ENCODE data around the gene AP1G1.
"Not testable (repeated sequence)": the region's sequence is repeated elsewhere in the genome, so short reads cannot be mapped to it uniquely, and the experiment has no call there.

AP1G1 gene

DNA sequence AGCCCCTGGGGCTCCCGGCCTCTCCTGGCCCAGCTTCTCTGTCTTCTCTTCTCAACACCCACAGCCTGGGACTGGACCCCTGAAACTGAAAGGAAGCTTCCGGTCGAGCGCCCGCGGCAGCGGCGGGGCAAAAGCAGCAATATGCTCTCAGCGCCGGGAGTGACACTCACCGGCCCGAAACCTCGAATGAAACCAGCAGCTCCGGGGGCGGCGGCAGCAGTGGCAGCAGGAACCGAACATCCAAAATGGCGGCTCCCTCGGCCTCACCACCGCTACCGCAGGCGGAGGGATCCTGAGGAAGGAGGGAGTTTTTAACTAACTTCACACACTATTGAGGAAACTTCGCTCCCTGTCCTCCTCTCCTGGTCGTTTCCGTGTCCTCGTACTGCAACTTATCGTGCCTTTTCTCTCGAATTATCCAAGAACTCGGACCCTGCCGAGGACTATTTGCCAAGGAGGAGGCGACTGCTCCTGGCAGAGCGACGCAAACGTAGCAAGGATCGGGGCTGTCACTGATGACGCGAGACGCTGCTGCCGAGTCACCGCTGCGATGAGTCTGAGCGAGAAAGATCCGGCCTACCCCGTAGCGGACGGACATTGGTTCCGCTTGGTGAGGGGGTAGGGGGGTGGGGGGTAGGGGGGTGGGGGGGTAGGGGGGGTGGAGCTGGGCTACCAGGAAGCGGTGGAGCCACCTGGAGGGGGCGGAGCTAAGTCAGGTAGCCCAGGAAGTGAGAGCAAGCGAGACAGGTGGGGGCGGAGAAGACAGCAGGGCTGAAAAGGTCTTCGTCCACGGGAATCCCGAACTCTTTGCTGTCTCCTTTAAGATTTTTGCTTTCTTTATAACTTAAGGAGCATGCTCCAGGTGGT lies at the start of gene AP1G1:
AP1G1 (minus strand) TSS at position 242 of the 867 bp plus-strand sequence. CDS start 19,355 bp downstream, outside the sequence.
- peak; percentile 91 for DNase-seq

DNA sequence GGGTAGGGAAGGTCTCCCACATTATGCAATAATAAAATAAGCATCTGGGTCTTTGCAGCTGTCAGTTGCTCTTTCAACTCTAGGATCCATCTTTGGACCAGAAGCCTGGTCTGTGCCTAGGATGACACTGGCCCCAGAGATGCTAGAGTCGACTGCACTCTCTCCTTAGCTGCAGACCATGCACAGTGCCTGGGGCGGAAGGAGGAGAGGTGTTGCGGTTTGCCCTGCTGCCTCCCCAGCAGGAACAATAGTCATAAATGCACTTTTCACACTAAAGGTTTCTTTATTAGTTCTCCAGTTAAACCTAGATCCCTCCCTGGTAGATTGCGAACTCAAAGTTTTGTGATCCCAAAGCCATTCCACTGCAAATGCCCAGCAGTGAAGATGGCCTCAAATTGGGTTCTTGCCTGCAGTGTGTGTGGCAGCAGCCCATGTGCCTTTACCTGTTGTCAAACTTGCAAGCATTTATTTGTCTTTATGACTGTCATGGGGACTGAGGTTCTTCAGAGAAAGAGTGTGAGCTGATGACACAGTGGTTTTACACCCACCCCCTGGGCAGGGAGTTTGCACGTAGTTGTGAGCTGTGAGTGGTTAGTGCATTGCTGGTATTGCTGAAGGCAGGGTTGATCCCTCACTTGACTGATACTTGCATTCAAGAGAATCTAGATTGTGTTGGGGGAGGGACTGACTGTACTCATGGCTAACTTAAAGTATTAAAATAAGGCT lies 47.5 kb upstream of the AP1G1 start:
- DNase-seq = peak; percentile 51

DNA sequence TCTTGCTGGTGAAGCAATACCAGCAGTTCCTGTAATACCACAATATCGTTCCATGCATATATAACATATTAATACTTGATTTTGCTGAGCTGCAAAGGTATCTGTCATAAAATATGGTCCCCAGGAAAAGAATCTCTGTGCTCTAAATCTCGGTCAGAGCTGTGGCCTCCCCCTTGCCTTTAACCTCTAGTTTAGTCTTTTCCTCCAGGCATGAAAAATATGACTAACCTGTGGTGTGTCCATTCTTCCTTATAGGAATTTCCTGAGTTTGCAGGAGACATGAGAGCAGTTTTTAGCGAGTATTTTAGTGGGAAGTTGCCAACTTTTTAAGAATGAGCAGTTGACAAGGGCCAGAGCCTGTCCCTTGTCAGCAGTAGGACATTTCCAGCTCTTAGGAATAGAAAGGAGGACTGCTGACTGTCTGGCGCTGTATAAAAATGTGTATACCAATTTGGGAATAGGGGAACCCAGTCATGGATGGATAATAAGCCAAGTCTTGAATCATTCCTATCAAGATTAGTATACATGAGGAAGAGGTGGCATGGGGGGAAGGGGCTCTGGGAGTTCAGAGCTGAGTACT lies 45.8 kb upstream of the AP1G1 start:
- no peak for DNase-seq

DNA sequence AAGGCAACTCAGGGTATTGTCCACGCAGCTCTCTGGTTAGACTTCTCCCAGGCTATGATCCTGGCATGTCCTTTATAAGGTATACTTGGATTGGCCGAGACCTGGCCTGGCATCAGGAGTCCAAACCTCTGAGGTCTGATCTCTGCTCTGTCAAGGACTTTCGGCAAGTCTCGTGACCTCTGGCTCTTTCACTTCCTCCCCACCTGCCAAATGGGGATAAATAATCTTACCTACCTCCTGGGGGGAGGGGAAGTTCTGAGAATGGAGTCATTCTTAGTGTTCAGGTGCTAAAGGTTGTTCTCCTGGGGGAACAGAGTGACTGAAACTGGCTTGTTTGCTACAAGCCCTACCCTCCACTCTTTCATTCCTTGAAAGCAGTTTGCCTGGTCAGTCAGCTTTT lies 44.8 kb upstream of the AP1G1 start:
- no peak for DNase-seq

DNA sequence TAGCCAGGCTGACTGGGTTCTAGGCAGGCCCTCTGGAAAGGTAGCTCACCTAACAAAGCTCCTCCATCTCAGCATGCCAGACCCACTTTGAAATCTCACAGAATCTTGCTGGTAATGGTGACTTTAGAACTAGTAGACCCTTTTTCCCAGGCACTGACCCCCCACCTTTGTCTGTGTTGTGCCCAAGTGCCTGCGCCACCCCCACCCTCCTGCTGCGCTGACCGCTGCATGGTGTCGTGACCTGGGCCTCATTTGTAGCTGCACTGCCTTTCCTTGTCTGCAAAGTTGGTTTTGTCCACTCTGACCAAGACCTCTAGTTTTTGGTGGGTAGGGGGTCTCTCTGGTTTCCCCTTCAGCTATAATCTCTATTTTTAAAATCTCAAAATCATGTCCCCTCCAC lies 43.9 kb upstream of the AP1G1 start:
- DNase-seq = no peak

DNA sequence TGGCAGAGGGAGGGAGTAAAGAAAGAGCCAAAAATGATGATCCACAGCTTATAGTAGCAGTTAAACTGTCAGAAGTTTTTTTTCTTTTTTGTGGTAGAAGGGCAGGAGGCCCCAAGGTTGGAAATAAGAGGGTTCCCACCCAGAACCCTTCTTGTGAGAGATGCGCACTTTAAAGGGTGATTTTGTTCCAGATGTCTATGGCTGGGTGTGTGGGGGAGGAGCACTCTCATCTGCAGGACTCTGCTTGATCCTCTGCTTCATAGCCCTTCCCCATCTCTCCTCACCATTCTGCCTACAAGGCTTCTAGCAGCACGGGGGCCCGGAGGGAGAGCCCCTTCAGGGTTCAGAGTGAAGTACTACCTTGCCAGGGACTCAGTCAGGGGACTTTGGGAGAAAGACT lies 43.5 kb upstream of the AP1G1 start:
- DNase-seq = no peak

DNA sequence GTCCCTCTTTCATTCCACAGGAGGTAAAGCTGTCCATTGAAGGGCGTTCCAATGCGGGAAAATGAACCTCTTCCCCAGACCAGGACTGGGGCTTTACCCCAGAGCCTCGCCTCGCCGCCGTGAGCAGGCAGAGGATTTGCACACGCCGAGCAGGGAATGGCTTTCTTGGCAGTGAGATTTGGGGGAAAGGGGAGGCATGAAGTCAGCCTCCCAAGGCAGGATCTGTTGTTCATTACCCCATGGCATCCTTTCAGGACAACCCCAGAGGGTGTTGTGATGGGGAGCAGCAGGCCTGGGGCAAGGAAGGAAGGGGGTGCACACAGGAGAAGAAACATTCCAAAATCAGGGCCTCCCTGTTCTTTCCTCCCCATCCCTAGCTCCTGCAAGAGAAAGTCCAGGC lies 43.1 kb upstream of the AP1G1 start:
- DNase-seq = no peak

DNA sequence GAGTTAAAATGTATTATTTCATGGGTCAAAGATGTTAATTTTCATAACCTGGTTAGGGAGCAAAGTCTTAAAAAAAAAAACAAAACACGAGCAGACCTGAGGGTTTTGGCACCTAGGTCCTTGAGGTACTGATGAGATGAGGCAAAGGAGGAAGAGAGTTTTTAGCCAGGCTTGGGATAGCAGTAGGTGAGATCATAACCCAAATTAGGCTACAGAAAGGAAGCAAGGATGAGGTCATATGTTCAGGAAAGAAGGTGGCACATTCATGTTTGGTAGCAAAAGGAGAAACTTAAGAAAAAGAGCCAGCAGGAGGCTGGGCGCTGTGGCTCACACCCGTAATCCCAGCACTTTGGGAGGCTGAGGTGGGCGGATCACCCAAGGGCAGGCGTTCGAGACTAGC lies 40.0 kb upstream of the AP1G1 start:
- no peak for DNase-seq

DNA sequence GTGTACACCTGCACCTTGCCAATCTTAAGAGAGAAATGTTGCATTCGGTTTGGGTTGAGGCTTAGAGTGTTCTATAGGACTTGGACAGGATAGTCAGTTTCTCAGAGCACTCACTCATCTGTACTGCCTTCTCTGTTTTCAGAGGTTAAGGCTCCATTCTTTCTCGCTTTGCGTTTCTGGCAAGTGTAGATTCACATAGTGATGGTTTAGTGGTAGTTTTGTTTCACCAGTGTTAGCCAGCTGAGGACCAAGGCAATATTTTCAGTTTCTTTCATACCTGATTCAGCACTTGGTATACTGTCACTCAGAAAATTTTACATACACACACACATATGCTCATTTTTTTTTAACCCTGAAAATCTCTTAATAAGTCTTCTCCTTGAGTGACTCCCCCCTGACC lies 38.5 kb upstream of the AP1G1 start:
- no peak for DNase-seq

DNA sequence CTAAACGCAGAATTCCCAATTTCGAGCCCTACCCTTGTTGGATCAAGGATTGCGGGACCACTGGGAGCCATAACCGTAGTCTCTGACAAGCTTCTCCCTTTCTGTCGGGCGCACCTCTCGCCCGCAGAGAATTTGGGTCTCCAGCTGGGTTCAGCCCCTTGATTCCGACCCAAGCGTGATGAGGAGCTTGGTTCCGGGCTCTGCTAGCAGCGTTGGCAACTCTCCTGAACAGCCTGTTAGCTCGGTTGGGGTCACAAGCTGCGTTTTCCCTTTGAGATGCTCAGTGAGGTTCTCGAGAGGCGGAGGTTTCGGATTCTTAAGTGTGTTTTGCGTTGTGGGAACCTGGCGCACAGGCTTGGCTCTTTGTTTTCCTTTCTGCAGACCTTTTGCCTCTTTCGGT lies 37.8 kb upstream of the AP1G1 start:
- peak; percentile 34 for DNase-seq

DNA sequence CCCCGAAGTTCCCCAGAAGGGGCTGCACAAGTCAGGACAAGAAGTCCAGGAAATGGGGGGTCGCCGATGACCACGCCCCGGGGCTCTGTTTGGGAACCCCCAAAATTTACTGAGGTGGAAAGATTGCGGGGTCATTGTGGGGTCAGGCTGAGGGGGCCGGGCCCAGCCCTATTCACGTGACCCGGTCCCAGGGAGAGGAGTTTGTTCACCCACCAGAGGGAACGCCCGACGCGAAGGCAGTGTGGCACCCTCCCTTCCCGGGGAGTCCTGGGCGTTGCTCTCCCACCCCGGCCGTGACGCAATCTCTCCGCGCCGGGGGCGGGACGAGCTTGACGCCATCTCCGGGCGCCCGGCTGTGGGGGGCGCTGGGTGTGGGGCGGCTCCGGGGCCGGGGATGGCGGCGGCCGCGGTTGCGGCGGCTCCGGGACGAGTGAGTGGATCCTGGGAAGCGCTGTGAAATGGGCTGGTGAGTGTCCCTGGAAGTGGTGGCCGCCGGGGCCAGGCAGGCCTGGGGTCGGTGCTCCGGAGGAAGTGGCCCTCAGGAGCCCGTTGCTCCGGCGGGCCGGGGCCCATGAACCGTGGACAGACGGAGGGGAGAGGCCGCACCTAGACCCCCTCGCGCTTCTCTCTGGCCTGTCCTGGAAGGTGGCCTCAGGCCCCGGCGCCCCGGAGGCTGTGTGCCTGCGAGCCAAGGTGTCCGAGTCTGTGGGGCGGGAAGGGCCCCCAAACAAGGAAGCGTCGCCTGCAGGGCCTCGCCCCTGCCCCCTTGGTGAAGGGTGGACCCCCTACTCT lies 37.2 kb upstream of the AP1G1 start, which contains the start of gene ATXN1L:
ATXN1L (plus strand) TSS at position 338 of the 792 bp plus-strand sequence. CDS start 3,765 bp downstream, outside the sequence.
- peak; percentile 96 for DNase-seq

DNA sequence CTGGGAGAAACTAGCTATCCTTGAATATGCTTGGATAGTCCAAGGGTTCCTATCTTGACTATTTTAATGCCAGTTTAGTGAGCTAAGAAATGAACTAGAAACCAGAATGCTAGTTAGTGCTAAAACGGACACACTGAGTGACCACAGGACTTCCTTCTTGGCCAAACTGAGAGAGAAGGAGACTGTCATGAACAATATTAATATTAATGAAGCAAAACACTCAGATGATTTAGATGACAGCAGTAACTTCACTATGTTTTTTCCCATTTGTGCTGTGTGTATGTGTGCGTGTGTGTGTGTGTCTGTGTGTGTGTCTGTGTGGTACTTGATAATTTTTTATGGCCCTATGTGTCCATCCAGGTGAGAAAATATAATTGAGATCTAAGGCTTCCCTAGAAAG lies 34.9 kb upstream of the AP1G1 start:
- no peak for DNase-seq

DNA sequence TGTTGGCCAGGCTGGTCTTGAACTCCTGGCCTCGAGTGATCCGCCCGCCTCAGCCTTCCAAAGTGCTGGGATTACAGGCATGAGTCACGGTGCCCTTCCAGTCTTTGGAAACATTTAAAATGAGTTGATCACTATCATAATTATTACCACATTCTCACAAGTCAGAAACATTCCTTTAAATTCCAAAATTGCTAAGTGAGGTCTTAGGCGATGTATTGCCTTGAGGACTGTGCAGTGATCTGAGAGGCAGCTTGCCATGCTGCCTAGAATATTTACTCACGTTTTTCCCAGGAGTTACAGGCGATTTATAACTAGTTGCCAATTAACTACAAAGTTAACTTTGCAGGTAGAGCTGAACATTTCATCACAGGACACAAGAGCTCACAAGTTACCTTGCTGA lies 31.4 kb upstream of the AP1G1 start:
- DNase-seq = no peak

DNA sequence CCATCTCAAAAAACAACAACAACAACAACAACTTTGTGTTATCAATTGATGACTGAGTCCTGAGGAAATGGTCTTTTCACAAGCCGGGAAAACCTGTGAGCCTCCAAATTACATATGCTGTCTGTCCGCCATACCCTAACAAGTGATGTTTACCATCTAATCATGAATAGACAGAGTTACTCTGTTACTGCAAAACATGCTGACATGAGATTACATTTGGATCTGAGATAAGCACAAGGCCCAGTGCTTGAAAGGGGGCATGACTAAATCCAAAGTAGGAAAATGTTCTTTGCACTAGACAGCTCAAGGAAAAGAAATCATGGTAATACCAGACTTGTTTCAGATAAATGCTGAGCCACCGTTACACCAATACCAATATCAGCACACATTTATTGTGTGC lies 28.5 kb upstream of the AP1G1 start:
- DNase-seq = no peak

DNA sequence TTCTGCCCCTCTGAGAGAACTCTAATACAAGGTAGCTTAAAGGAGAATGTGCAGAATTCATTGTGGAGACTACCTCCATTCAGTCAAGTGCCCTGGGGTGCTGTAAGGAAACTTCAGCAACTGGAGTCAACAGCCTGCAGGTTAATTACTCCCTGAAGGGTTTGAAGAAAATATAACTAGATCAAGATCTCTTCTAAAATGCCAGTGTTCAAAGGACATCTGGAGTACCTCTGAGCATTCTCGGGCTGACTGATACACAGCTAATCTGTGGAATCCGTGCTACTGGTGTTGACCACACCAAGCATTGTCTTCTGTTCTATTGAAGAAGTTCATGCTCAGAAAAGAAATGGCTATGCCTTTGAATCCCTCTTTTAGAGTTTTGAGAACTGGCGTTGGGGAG lies 25.7 kb upstream of the AP1G1 start:
- DNase-seq = no peak

DNA sequence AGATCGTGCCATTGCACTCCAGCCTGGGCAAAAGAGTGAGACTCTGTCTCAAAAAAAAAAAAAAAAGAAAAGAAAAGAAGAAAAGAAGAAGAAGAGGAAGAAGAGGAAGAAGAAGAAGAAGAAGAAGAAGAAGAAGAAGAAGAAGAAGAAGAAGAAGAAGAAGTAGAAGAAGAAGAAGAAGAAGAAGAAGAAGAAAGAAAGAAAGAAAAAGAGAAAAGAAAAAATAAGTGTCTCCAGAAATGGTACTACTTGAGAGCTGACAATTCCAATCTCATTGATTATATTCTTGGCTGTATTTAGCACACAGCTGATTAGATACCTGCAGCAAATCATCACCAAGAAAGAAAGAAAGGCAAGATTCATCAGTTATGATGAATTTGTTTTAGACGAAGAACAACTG lies 23.5 kb upstream of the AP1G1 start:
- DNase-seq = not testable (repeated sequence)

DNA sequence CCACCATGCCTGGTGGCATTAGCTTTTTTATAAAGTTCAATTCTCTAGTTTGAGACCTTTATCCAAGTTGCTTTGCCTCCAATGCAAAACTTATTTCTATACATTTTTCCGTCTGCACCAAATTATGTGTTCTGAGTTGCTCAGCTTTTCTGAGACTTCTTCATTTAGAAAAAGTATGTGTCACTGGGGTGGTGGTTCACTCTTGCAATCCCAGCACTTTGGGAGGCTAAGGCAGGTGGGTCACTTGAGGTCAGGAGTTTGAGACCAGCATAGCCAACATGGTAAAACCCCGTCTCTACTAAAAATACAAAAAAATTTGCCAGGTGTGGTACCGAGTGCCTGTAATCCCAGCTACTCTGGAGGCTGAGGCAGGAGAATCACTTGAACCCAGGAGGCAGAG lies 23.1 kb upstream of the AP1G1 start:
- DNase-seq = not testable (repeated sequence)

DNA sequence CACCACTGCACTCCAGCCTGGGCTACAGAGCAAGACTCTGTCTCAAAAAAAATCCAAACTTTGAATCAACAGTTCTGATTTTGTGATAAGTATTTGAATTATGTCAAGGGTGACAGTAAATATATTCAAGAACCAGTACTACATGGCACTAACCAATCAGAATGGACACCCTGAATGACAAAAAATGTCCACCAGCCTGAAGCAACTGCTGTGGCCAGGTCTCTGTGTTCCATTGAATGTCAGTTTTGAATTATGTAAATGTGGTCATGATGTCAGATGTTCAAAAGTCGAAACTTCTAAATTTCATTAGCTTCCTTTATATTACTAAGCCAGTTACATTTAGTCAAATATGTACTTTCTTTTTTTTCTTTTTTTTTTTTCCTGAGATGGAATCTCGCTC lies 21.7 kb upstream of the AP1G1 start:
- no peak for DNase-seq

DNA sequence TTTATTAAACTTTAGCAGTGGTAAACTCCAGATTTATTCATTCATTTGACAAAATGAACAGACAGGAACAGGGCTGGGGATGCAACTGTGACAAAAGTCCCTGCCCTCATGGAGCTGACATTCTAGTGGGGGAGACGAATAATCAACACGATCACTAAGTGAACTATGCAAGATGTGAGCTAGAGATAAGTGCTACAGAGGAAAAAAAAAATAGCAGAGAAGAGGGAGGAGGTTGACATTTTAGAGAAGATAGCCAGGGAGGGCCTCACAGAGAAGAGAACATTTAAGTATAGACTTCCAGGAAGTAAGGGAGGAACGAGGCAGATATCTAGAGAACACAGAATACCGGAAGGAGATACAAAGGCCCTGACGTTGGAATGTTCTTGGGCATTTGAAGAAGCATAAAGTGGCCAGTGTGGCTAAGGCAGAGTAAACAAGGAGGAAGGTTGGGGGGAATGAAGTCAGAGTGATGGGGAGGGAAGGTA lies 17.9 kb upstream of the AP1G1 start:
- no peak for DNase-seq

DNA sequence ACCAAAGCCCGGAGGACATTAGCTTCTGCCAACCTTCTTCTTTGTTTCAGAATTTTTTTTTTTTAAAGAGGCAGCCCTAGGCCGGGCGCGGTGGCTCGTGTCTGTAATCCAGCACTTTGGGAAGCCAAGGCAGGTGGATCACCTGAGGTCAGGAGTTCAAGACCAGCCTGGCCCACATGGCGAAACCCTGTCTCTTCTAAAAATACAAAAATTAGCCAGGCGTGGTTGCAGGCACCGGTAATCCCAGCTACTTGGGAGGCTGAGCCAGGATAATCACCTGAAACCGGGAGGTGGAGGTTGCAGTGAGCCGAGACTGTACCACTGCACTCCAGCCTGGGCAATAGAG lies 8.5 kb upstream of the AP1G1 start:
- not testable (repeated sequence) for DNase-seq

DNA sequence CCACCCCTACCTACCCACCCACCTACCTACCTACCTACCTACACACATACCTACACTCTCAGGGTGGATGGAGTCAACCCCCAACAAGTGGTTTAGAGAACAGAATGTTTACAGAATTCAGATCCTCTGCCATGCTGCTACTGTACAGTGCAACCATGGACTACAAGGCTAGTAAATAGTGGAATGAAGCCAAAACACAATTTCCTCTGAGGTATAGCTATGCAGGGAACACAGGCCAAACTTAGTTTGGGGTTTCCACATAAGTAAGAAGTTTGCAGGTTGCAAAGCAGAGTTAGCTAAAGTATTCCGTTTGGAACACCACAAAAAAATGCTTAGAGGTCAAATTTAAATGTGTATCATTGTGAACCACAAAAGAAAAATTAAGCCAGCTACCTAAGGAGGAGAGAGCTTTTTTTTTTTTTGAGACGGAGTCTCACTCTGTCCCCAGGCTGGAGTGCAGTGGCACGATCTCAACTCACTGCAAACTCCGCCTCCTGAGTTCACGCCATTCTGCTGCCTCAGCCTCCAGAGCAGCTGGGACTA lies 2.7 kb upstream of the AP1G1 start:
- DNase-seq = no peak

DNA sequence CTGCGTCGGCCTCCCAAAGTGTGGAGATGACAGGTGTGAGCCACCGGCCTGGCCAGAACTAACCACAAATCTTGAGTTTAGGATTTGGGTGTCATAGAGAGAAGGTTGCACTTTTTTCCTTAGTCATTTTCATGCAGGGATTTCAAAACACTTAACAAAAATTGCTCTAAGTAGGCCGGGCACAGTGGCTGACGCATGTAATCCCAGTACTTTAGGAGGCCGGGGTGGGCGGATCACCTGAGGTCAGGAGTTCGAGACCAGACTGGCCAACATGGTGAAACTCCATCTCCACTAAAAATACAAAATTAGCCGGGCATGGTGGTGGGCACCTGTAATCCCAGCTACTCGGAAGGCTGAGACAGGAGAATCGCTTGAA lies 1.5 kb upstream of the AP1G1 start:
- not testable (repeated sequence) for DNase-seq

Measured in stimulated activated CD8-positive, alpha-beta memory T cell treated with anti-CD3 and anti-CD28 coated beads, Interleukin-4, amount 100 ng/mL, for 48 hours (primary cell).